Middle frontal gyrus (tissue), 1 donor: ENCODE results near the gene OSCP1.

Experiments
- DNase-seq: peaks from one replicate; pipeline ENCODE4 v3.0.0-alpha.2; 2015; ENCODE audit warnings: low spot score; ENCODE audit errors: extremely low spot score

OSCP1 gene

DNA sequence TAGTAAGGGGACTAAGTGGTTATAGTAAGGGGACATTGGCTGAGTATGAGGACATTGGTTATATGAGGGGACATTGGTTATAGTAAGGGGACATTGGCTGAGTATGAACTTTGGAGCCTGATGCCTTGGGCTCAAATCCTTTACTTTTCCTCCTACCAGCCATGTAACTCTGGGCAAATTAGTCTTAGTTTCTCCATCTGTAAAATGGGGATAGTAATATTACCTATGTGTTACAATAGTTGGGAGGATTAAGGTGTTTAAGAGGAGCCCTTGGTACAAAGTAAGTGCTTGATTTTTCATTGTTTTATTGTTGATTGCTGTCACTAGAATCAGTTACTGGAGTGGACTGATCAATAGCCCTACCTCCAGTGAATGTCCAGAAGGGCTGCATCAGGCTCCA lies 2.8 kb downstream of the OSCP1 start:
- DNase-seq = no peak

DNA sequence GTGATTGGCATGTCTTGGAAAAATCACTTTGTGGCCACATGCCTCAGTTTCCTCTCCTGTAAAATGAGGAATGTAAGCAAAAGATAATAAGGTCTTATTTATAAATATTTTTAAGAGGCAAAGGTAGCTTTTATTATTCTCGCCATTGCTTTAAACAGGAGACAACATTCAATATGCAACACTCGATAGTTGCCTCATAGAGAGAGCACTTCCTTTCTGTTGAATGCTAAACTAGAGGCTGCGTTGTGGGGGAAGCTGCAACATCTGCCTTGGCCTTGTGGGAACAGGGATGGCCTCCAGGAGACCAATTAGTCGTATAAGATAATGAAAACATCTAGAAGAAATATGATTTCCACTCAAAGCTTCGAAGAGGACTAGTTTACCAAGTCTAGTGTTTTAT lies 3.5 kb downstream of the OSCP1 start:
- no peak for DNase-seq

DNA sequence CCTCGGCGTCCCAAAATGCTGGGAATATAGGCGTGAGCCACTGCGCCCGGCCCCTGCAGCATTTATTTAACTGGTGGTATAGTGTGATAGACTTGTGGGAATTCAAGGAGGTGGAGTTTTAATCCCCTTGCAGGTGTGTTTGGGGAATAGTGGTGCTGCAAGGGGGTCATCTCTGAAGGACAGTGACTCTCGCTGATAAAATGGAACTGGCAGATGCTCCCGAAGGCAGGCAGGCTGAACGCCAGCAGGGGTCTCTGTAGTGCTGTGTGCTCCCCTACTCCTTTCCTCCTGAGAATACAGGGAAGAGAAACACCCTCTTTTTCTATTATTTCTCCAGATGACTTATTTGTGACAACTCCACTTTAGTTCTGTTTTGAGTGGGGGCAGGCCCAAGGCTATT lies 4.0 kb downstream of the OSCP1 start:
- no peak for DNase-seq

DNA sequence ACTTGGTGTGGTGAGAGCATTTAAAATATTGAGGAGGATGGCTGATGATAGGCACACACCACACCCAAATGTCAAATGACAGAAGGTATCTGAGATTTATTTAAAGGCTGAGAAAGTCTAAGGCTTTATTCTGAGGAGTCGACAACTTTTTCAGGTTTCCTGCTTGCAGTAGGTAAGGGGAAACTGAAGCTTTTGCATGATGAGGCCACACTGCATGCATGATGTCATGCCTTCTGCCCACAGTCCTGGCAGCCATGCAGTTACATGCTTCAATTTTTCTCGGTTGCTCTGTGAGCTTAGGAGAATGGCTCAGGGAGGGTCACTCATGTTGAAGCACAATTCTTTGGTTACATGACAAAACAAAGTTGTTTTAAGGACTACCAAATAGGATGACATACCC lies 7.0 kb downstream of the OSCP1 start:
- DNase-seq = no peak

DNA sequence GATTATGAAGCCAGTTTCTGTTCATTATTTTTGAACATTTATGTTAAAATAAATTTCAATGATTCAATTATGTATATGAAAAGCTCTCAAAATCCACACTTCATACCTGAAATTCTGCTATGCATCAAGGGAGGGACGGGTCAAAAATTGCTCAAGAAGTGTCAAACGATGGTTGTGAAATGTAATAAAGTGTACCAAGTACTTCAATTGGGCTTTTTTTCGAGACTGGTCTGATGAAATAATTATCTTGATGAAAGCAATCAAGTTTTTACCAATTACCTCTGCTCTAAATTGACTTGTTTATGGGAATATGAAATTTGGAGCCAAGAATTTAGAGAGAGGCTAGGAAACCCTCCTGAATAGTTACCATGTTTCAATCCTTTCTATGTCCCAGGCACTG lies 7.9 kb downstream of the OSCP1 start:
- no peak for DNase-seq

DNA sequence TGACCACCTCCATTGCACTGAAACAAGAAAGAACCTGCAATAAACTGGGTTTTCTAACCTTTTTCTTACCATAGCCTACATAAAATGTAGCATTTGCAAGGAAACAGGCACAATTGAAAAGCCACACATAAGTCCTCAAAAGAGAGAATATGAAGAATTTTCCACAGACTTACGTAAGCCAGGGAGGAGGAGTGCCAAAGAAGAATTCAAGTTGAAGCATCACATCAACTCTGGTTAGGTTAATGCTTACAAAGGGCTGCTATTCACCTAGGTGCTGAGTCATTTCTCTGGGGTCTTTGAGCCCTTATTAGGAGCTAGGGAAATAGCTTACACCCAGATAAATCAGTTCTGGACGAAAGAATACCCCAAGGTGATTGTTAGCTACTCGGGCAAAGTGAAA lies 9.6 kb downstream of the OSCP1 start:
- DNase-seq = no peak

DNA sequence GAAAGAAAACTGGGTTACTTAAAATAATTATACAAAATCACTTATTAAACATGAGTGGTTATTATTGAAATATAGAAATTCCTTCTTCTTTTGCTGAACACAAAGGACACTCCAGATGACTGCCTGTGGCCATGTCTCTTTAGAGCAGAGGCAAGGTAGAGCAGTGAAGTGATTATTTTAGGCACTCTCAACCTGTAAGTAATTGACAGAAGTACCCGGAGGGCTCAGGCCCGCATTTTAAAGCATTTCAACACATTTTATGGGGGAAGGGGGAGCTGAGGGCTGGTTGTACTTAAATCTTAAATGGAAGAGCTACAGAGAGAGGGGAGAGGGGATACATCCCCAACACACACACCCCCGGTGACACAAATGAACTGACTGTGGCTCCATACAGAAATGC lies 10.2 kb downstream of the OSCP1 start:
- no peak for DNase-seq

DNA sequence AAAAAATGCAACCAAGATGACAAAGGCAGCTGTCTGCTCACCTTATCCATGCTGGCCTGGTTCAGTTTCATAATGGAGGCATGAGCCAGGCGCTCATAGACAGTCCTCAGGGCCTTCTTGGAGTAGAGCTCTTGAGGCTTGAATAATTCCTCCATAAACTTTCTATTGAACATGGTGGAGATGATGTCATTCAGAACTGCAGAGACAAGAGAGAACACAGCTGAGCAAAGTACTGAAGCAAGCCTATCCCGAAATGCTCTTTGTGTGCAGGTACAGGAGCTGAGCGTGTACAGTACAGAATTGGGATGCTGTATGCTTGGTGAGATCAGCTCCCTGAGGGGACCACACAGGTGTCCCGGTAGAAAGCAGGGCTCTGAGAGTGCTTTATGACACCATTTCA lies 11.5 kb downstream of the OSCP1 start:
- no peak for DNase-seq

DNA sequence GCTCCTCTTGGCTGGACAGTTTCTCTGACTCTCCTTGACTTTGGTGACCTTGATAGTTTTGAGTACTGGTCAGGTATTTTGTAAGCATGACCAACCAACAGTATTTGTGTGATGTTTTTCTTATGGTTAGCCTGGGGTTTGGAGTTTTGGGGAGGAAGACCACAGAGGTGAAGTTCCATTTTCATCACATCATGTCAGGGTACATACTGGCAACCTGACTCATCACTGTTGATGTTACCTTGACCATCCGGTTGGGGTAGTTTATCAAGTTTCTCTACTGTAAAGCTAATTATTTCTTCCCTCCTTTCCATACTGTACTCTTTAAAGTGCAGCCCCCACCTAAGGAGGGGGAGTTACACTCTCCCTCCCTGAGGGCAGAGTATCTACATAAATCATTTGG lies 13.4 kb downstream of the OSCP1 start:
- DNase-seq = no peak

DNA sequence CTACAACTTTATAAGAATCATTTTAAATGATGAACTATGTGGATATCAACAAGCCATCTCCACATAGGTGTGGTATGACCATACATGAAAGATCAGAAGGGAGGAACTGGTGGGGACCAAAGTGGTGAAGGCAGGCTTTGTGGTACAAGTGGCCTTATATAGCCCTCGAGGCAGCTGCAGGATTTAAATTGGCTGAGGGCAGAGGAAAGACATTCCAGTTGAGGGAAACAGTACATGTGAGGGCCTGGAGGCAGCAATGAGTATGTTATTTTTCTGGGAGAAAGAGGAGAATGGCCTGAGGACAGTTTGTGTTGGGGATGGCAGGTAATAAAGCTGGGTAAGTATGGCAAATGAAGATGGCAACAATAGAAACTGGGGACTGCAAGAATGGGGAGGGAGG lies 17.1 kb downstream of the OSCP1 start:
- DNase-seq = no peak

DNA sequence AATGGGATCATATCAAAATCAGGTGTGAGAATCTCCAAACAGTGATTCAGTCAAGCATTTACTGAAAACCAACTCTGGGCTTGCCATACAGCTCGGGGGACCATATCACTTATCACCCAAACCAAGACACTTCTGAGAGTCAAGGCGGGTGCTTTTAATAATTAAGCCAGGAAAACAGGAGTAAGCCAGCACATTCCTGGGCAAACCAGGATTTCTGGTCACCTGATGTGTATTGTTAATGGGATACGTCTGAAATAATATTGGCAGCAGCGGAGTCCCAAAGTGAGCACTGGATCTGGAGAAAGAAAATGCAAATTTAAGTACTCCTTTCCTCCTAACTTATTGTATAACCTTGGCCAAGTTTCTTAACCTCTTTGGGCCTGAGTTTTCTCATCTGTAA lies 17.6 kb downstream of the OSCP1 start:
- DNase-seq = no peak

DNA sequence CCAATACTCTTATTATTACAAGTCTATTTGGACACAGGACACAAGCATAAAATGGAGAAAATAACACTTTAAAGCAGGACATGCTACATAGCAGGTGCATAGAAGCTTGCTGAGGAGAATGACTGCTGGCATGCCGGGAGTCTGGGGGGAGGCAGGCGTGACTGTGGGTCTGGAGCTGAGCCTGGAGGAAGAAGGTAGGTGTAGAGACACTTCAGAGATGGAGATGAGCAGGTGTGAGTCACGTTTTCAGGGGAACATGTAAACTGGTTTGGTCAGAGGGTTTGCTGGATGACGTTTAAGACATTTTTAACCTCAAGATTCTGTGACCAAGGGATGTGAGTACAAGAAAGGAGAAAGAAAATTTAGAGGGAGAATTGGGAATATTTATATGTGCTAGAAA lies 24.5 kb downstream of the OSCP1 start:
- no peak for DNase-seq

DNA sequence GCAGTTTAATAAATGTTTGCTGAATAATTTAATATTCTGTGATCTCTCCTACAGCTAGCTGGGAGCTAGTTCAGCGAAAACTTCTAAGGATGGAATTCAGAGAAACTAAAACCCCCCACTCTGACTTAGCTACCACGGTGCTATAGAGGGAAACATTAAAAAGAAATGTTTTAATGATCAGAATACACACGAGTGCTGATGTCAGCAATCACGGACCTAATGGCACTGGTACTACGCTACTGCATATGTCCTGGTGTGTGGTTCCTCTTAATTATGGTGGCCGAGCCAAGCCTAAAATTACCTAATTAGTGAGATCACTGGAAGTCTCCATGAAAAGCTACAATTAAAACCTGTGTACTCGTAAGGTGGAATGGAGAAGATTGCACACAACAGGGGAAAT lies 28.6 kb downstream of the OSCP1 start:
- DNase-seq = no peak

DNA sequence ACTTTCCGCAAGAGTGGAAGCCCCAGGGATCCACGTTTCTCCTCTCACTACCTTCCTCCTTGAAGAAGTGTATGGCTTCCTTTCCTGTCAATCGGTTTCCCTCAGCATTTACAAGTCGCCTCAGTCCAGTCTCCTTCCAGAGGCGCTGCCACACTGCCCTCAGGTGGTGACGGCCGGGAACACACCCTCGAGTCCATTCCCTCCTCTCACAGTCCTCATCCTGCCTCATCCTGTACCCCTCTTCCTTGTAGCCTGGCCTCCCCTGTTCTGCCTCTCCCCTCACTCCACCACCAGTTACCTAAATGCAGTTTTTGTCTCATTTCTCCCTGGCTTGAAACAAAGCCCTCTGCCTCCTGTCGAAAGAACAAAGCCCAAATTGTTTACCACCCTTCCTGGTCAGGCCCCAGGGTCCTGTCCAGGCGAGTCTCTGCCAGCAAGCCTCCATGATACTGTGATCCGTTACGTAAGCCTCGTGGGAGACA lies 29.4 kb downstream of the OSCP1 start:
- peak; percentile 71 for DNase-seq

DNA sequence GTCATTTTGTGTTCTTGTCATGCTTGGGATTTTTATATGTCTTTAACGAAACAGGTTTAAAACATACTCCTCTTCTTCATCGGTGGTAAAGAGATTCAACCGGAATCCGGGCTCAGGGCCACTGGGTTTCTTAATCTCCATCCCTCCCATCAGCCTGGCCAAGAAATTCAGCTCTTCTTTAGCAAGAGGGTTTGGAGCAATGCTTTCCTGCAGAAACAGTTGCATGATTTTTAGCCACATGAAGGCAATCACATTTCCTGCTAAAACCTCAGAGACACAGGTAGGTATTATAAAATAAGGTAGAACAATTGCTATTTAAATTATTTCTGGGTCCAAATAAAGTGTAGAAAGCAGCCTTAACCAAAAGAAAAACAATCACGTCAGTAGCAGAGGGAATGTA lies 29.8 kb downstream of the OSCP1 start:
- no peak for DNase-seq

DNA sequence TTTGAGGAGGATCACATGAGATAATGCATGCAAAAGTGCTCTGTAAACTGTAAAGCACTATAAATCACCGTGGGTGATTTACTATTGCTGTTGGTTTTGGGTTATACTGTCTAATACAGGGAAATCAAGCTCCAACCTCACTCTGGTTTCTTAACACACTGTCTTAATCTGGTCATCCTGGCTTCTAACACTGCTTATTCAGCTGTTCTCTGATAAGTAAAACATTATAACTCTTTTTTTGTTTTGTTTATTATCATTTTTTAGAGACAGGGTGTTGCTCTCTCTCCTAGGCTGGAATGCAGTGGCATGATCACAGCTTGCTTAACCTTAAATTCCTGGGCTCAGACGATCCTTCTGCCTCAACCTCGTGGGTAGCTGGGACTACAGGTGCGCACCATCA lies 30.7 kb downstream of the OSCP1 start:
- DNase-seq = no peak

DNA sequence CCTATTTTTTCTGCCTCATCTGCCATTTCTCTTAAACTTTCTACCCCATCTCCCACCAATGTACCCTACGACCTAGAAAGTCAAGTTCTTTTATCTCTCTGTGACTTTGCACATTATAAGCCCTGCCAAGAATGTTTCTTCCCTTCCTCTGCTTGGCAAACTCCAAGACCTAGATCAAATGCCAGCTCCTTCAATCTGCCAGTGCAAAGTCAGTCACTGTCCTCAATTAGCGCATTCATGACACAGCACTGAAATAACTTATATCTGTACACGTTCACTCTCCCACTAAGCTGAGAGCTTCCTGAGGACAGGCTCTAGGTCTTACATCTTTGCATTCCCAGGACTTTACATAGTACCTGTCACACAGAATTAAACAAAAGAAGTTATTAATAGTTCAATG lies 31.1 kb downstream of the OSCP1 start:
- no peak for DNase-seq

DNA sequence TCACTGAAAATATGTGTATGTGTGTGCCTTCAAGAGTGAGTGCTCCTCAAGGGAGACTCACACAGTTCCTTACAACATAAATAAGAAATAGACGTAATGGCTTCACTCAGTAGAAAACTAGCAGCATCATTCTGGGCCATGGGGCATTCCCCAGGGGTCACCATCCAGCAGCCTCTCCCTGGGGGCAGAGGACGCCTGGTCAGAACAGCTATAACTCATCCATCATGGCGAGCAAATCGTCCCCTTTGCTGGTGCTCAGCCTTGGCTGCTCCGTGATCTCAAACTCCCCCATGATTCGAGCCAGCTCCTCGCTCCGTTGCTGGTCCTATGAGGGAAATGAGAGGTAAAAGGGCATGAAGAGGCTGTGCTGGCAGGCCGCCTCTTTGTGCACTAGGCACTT lies 32.3 kb downstream of the OSCP1 start:
- no peak for DNase-seq

DNA sequence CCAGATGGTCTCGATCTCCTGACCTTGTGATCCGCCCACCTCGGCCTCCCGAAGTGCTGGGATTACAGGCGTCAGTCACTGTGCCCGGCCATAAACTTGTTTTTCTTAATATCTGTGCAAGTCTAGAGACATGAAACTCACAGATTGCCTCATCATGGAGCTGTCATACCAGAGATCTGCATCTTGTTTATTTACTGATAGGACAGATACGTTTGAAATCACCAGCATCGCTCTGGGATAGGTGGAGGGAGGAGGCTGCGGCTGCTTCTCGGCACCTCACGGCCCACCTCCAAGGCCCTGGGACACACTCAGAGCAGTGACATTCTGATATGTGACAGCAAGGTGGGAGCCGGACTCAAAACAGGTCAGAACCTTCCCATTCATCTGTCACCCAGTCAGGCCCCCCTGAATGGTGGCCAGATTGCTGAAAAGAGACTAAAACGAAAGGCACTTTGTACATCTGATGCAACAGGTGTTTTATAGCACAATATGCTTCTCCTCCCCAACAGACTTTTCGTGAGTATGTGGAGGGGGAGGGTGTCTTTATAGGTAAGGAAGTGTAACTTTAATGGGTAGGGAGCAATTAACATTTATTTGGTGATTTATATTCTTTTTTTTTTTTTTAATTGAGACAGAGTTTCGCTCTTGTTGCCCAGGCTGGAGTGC lies 34.5 kb downstream of the OSCP1 start:
- DNase-seq = no peak

DNA sequence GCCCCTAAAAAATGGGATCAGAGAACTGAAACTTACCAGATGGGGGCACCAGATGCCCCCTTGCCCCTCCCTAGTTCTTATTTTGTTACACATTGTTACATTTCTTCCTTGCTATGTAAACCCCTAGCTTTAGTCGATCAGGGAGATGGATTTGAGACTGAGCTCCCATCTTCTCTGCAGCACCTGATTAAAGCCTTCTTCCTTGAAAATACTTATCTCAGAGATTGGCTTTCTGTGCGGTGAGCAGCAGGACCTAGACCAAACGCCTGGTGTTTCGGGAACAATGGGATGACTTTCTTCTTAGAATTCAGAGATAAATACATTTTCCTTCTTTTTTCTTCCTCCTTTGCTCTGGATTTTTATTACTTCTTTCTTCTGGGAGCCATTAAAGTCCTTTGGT lies 35.9 kb downstream of the OSCP1 start:
- no peak for DNase-seq

DNA sequence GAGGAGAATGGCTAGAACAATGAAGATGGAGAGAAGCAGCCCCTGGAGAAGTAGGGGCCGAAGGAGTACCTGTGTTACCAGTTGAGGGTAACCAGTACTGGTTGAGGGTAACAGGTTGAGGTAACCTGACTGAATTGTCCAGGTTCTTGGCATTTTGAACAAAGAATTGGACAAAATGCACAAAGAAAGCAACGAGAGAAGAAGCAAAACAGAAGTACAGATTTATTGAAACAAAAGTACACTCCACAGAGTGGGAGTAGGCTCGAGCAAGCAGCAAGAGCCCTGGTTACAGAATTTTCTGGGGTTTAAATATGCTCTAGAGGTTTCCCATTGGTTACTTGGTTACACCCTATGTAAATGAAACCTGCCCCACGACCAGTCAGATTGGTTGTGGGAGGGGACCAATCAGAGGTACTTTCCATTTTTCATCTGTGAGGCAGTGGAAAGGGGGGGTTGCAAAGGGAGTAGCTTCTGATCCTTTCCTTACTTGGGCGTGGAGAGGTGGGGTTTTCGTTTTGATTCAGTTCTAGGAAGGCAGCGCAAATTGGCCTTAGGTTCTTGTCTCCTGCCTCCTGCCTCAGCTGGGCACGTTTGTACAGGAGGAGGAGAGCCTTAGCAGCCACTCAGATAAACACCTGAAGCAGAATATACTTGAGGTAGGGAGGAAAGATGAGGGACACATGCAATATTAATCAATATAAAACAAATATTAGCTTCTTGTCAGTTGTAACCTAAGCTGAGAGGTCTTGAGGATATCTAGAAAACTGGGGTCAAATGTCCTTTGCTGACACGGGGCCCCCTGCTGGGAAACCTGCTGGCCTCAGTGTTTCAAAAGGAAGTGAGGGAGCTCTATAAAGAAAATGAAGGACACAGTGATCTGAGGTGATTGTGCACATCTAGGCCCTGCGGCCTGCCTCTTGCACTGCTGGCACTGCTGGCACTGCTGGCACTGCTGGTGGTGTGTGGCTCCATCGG lies 38.3 kb downstream of the OSCP1 start:
- no peak for DNase-seq

DNA sequence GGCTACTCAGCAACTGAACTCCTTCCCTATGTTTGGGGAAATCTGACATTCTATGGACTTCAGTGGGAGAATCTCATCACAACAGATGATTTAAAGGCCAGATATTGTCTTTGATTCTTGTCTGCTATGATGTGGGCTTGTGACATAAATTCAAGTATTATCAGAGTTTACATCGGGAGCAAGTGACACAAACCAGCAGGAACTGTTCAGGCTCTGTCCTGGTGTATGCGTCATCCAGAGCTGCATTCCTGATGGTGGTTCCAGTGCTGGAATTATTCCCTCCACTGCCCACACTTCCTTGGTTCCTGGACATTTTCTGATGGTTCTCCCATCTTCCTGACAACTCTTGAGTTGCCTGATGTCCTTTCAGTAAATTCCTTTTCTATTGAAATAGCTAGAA lies 41.8 kb downstream of the OSCP1 start:
- DNase-seq = no peak

DNA sequence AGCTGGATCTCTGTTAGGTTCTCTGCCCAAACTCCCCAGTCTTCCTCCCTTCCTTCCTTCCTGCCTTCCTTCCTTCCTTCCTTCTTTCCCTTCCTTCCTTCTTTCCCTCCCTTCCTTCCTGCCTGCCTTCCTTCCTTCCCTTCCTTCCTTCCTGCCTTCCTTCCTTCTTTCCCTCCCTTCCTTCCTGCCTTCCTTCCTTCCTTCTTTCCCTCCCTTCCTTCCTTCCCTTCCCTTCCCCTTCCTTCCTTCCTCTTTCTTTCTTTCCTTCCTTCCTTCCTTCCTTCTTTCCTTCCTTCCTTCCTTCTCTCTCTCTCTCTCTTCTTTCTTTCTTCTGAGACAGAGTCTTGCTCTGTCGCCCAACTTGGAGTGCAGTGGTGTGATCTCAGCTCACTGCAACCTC lies 43.8 kb downstream of the OSCP1 start:
- DNase-seq = no peak
